ENCODE results near the gene COL5A1.

GRCh38 chr9:134779640-134780039 lies 138.0 kb downstream of the COL5A1 start:
- TF ChIP-seq GATA2 (IDR thresholded peaks at IDR 0.05; ENCODE audit: low read depth, low read length) = no peak
- TF ChIP-seq GATA3 (IDR thresholded peaks at IDR 0.05; ENCODE audit: low read depth, low read length) = no peak

Measured in SH-SY5Y (cell line).